K562 (cell line): ENCODE measurements around the gene ARHGEF6. TPM values are rescaled to one million over a fixed set of nuclear protein-coding genes. Genes with fewer than 3 reads are reported as not detected.

Experiments
- ATAC-seq: fragments of 200-7000 bp; cut with Tn5 transposase; 3 replicates; pipeline ENCODE4 v1.9.1; 2020; ENCODE audit warnings: moderate library complexity
- BruUV-seq: library from RNA; stranded (reverse); fragments of 400-500 nt; replicated peaks from 2 replicates; lab custom pipeline; 2021; lab: Mats Ljungman, UMichigan
- CTCF ChIA-PET: fragments of 300-600 bp; formaldehyde crosslinking; extraction: SDS; loops from one replicate; lab custom pipeline; 2021; ENCODE audit warnings: low intra/inter-chr PET ratio; lab: Yijun Ruan, JAX
- POLR2A ChIA-PET: fragments of 300-600, 350-650 bp; sonication (Branson Sonifier 250); formaldehyde crosslinking; extraction: SDS; loops from one replicate; lab custom pipeline; 2021; ENCODE audit warnings: antibody characterized with exemption, inconsistent platforms; lab: Yijun Ruan, JAX
- DNase-seq, 4 experiments: peaks; one replicate each; pipeline versions ENCODE4 v3.0.0 to v3.0.0-alpha.2; 2011 to 2018; ENCODE audit warnings: low spot score in 3 of 4, mixed read lengths in 3 of 4; ENCODE audit errors: extremely low read depth in 1 of 4
- FAIRE-seq: peaks from 2 replicates; lab custom pipeline; 2011; peaks lifted over from hg19 to GRCh38; lab: Jason Lieb, UNC
- H2AFZ ChIP-seq: 2 replicates; pipeline ENCODE4 v1.6.0; 2011; ENCODE audit warnings: low read depth, low read length, control low read depth, inconsistent platforms
- H3K27ac ChIP-seq: fragments of 200-600 bp; 3 replicates; pipeline ENCODE4 v1.8.0; 2011; ENCODE audit warnings: low read depth, mild to moderate bottlenecking, control low read depth, inconsistent platforms, low read length, moderate library complexity, mixed read lengths; ENCODE audit errors: extremely low read depth
- H3K27me3 ChIP-seq, 2 experiments: fragments of 300-600 bp in 1 of 2; 2 replicates in 1 of 2; 3 replicates in 1 of 2; pipeline versions ENCODE4 v1.6.0 to v1.8.0; 2011; ENCODE audit warnings: inconsistent platforms in 2 of 2, low read length in 2 of 2, mild to moderate bottlenecking in 1 of 2, mixed read lengths in 1 of 2, moderate library complexity in 1 of 2; ENCODE audit not compliant: control insufficient read depth in 2 of 2, insufficient read depth in 2 of 2
- H3K36me3 ChIP-seq: fragments of 300-600 bp; 3 replicates; pipeline ENCODE4 v1.8.0; 2011; ENCODE audit warnings: mild to moderate bottlenecking, low read length, inconsistent platforms; ENCODE audit not compliant: control insufficient read depth, insufficient read depth
- H3K4me1 ChIP-seq, 2 experiments: fragments of 200-600 bp in 1 of 2; replicated peaks in 1 of 2; 2 replicates in 1 of 2; 3 replicates in 1 of 2; pipeline versions ENCODE4 v1.5.1 to v1.8.0; 2011; ENCODE audit warnings: inconsistent platforms in 2 of 2, low read length in 2 of 2, mild to moderate bottlenecking in 1 of 2, mixed read lengths in 1 of 2, moderate library complexity in 1 of 2; ENCODE audit not compliant: control insufficient read depth in 2 of 2, insufficient read depth in 2 of 2
- H3K4me2 ChIP-seq: 2 replicates; pipeline ENCODE4 v1.6.1; 2011; ENCODE audit warnings: low read length, control low read depth, inconsistent platforms, mixed read lengths; ENCODE audit not compliant: insufficient read depth
- H3K4me3 ChIP-seq: fragments of 200-600 bp; sonication (generic), shearing (Covaris generic); 2 replicates; pipeline ENCODE4 v1.5.1; 2016; ENCODE audit warnings: control low read depth, inconsistent platforms
- H3K79me2 ChIP-seq: fragments of 200-600 bp; 3 replicates; pipeline ENCODE4 v1.8.0; 2011; ENCODE audit warnings: low read length, inconsistent platforms; ENCODE audit not compliant: control insufficient read depth, insufficient read depth
- H3K9ac ChIP-seq, 2 experiments: 2 replicates each; pipeline versions ENCODE4 v1.6.0 to v1.6.1; 2011; ENCODE audit warnings: low read depth in 2 of 2, low read length in 2 of 2, control low read depth in 1 of 2, inconsistent platforms in 1 of 2, mild to moderate bottlenecking in 1 of 2, mixed read lengths in 1 of 2; ENCODE audit not compliant: insufficient read depth in 1 of 2
- H3K9me1 ChIP-seq: one replicate; pipeline ENCODE4 v1.6.0; 2011; ENCODE audit warnings: inconsistent platforms, mild to moderate bottlenecking, low read length, moderate library complexity; ENCODE audit not compliant: control insufficient read depth, insufficient read depth
- H3K9me3 ChIP-seq: replicated peaks from 2 replicates; pipeline ENCODE4 v1.5.1; 2011; ENCODE audit warnings: low read depth, low read length, inconsistent platforms; ENCODE audit not compliant: control insufficient read depth, insufficient read depth
- H4K20me1 ChIP-seq: replicated peaks from 2 replicates; pipeline ENCODE4 v1.6.1; 2011; ENCODE audit warnings: low read length, inconsistent platforms, mixed read lengths; ENCODE audit not compliant: control insufficient read depth, insufficient read depth
- MAZ ChIP-seq, 2 experiments: fragments of 450-650 bp in 1 of 2; sonication (generic) in 1 of 2; formaldehyde crosslinking; IDR thresholded peaks in 1 of 2; conservative IDR thresholded peaks in 1 of 2; 2 replicates each; pipeline versions ENCODE4 v1.4.0 to v1.5.0; 2020; ENCODE audit warnings: mild to moderate bottlenecking in 1 of 2, missing genetic modification reagents in 1 of 2
- TARDBP ChIP-seq: fragments of 450-650 bp; IDR thresholded peaks from 2 replicates; pipeline ENCODE4 v1.6.1; 2016
- TCFL5 ChIP-seq: fragments of 250-450 bp; sonication (Bioruptor Pico); conservative IDR thresholded peaks from 2 replicates; pipeline ENCODE4 v1.6.1; 2021; ENCODE audit warnings: mild to moderate bottlenecking, moderate library complexity, matching md5 sums
- ZKSCAN3 ChIP-seq: fragments of 250-450 bp; sonication (Bioruptor Pico); IDR thresholded peaks from 2 replicates; pipeline ENCODE4 v1.4.0; 2020
- in situ Hi-C: fragments of 300-500 bp; cut with MboI; formaldehyde crosslinking; loops from 4 replicates; pipeline ENCODE4 v1.15.0; 2018; ENCODE audit warnings: inconsistent platforms, mixed read lengths
- intact Hi-C: fragments of 100-400 bp; cut with micrococcal nuclease; formaldehyde crosslinking; loops from 2 replicates; pipeline ENCODE4 v1.14.2; 2022
- polyA plus RNA-seq, 8 experiments: library from polyadenylated mRNA; depleted of rRNA in 4 of 8; stranded (reverse) in 5 of 8; unstranded in 3 of 8; fragments of >200 nt; fragmentation: Nextera tagmentation in 2 of 8; fragmentation: Illumina TruSeq in 1 of 8; extraction: Ambion mirVana in 2 of 8; extraction: Trizol in 1 of 8; gene quantifications; 2 replicates each; pipeline versions ENCODE4 v1.2.1 to v1.2.3, GENCODE V29; 2011 to 2014; ENCODE audit warnings: inconsistent platforms in 1 of 8, missing spikeins in 1 of 8
- total RNA-seq, 7 experiments: library from RNA; depleted of rRNA in 6 of 7; stranded (reverse); fragments of >200 nt in 6 of 7; fragmentation: Illumina TruSeq in 2 of 7; extraction: Trizol in 2 of 7; gene quantifications; 2 replicates each; pipeline versions ENCODE4 v1.2.1 to v1.2.3, GENCODE V29; 2011 to 2021; ENCODE audit warnings: low replicate concordance in 1 of 7

The ARHGEF6 gene
- total and polyA plus RNA-seq, 9 of the 15 experiments (the other 6 are each of a cell fraction or from before 2014, with no cell fraction given): 2.9 to 22.1 (median 13.3) TPM

GRCh38 chrX:136712650-136713310, 68.0 kb downstream of the ARHGEF6 start:
- H3K27me3 ChIP-seq: no peaks in the 10 kb centered on the region
- no TSS peak for BruUV-seq
- H3K79me2 ChIP-seq: no peaks in the 10 kb centered on the region
- in situ Hi-C loops: loop anchor here (10.0 kb wide), 1 partner anchor 212 kb away; no protein-coding TSS in a partner anchor
- no peaks in the 10 kb centered on the region for H3K36me3 ChIP-seq
- no peaks in the 10 kb centered on the region for H3K9me3 ChIP-seq
- FAIRE-seq: no peak
- H3K4me1 ChIP-seq: peaks cover 0 to 3% of the 10 kb centered on the region in 2 experiments; a peak in 2 of 5 replicates
- POLR2A ChIA-PET: interaction anchor here (0.8 kb wide), 1 partner anchor 14 kb away, joined by 3 read pairs; no protein-coding TSS in a partner anchor
- H3K27ac ChIP-seq: no peak overlapping the region
- H4K20me1 ChIP-seq: no peaks in the 10 kb centered on the region
- no peaks in the 10 kb centered on the region for H3K9me1 ChIP-seq
- TF ChIP-seq TARDBP (no peak), TCFL5 (CRISPR knock-in tag) (no peak), MAZ (CRISPR knock-in tag; conservative IDR thresholded peaks at IDR 0.05 in 1 of 2, IDR thresholded peaks at IDR 0.05 in 1 of 2) (no peak), ZKSCAN3 (CRISPR knock-in tag) (no peak)
- TF ChIP-seq, all 486 proteins: peak for 0
- Histone ChIP-seq H2AFZ (no peak overlapping the region), H3K4me2 (no peak overlapping the region), H3K9ac (no peak overlapping the region), H3K4me3 (no peak overlapping the region)
- CTCF ChIA-PET: interaction anchor here (0.7 to 2.6 kb wide), 2 partner anchors 14 to 212 kb away, joined by 4 to 13 read pairs; no protein-coding TSS in a partner anchor
- no peak for ATAC-seq
- intact Hi-C loops: loop anchor here (5.0 to 10.0 kb wide), 3 partner anchors 152 to 342 kb away; no protein-coding TSS in a partner anchor
- DNase-seq: no peak
